AG04450 (cell line): ENCODE data around the gene JMJD4. TPM values are rescaled to one million over a fixed set of nuclear protein-coding genes. Genes with fewer than 3 reads are reported as not detected.

Source experiments
- CTCF ChIA-PET: fragments of 300-600, 350-600 bp; formaldehyde crosslinking; extraction: SDS; loops from one replicate; lab custom pipeline; 2022; ENCODE audit warnings: antibody characterized with exemption, inconsistent platforms; lab: Charles Lee
- POLR2A ChIA-PET: fragments of 350-600 bp; formaldehyde crosslinking; extraction: SDS; loops from one replicate; lab custom pipeline; 2021; ENCODE audit warnings: antibody characterized with exemption, inconsistent platforms; lab: Yijun Ruan, JAX
- DNase-seq: peaks from one replicate; pipeline ENCODE4 v3.0.0-alpha.2; 2011; ENCODE audit warnings: low read depth, low spot score
- H3K27ac ChIP-seq: one replicate; pipeline ENCODE4 v1.5.1; 2012; ENCODE audit warnings: low read depth, low read length, control low read depth
- H3K27me3 ChIP-seq: one replicate; pipeline ENCODE4 v1.6.0; 2012; ENCODE audit warnings: low read length; ENCODE audit not compliant: control insufficient read depth, insufficient read depth
- H3K4me3 ChIP-seq: 2 replicates; pipeline ENCODE4 v1.5.1; 2011; ENCODE audit warnings: mild to moderate bottlenecking, low read depth, low read length, control low read depth
- H3K9me3 ChIP-seq: 2 replicates; pipeline ENCODE4 v1.5.1; 2012; ENCODE audit warnings: low read length; ENCODE audit not compliant: control insufficient read depth, insufficient read depth
- CTCF ChIP-seq: IDR thresholded peaks from 2 replicates; pipeline ENCODE4 v1.5.1; 2011; ENCODE audit warnings: low read depth, low read length, control low read depth, inconsistent platforms
- polyA plus RNA-seq: library from polyadenylated mRNA; depleted of rRNA; stranded (reverse); fragments of >200 nt; gene quantifications from 2 replicates; pipeline ENCODE4 v1.2.3, GENCODE V29; 2011

The JMJD4 gene
- polyA plus RNA-seq, 1 experiment: 13.4 TPM

GRCh38 chr1:227733751-227734545 is 1.2 kb downstream of the JMJD4 start:
- ChIA-PET POLR2A (interaction anchor here (0.7 to 0.9 kb wide), 2 partner anchors 42 to 368 kb away, joined by 3 to 15 read pairs; no protein-coding TSS in a partner anchor), CTCF (no interaction called here)
- DNase-seq: no peak
- H3K9me3 ChIP-seq: no peaks in the 10 kb centered on the region; the same call in 1 of the 2 replicates
- no peak overlapping the region for H3K27ac ChIP-seq
- peak overlapping the region; percentile 99 for H3K4me3 ChIP-seq
- no peak for TF ChIP-seq CTCF
- H3K27me3 ChIP-seq: no peaks in the 10 kb centered on the region

- CTCF ChIA-PET: no interaction called here
- no peak for DNase-seq
Measured at GRCh38 chr1:227733309-227733705, 1.8 kb downstream of the JMJD4 start.

GRCh38 chr1:227732586-227733308 is 2.4 kb downstream of the JMJD4 start:
- Histone ChIP-seq H3K27me3 (no peaks in the 10 kb centered on the region), H3K4me3 (no peak overlapping the region), H3K9me3 (no peaks in the 10 kb centered on the region; the same call in 1 of the 2 replicates), H3K27ac (no peak overlapping the region)
- no peak for DNase-seq
- ChIA-PET CTCF (interaction anchor here (3.8 kb wide), 1 partner anchor 221 kb away, joined by 22 read pairs; no protein-coding TSS in a partner anchor), POLR2A (no interaction called here)
- no peak for TF ChIP-seq CTCF

More at GRCh38 chr1:227733309-227733705, 1.8 kb downstream of the JMJD4 start:
- no peak for TF ChIP-seq CTCF
- Histone ChIP-seq H3K9me3 (no peaks in the 10 kb centered on the region; the same call in 1 of the 2 replicates), H3K27ac (no peak overlapping the region), H3K27me3 (no peaks in the 10 kb centered on the region), H3K4me3 (no peak overlapping the region)
- POLR2A ChIA-PET: no interaction called here

GRCh38 chr1:227731696-227732585 is 3.2 kb downstream of the JMJD4 start:
- no peak for TF ChIP-seq CTCF
- Histone ChIP-seq H3K4me3 (no peak overlapping the region), H3K27me3 (no peaks in the 10 kb centered on the region), H3K9me3 (no peaks in the 10 kb centered on the region; the same call in 1 of the 2 replicates), H3K27ac (no peak overlapping the region)
- ChIA-PET CTCF (interaction anchor here (3.8 kb wide), 1 partner anchor 222 kb away, joined by 22 read pairs; no protein-coding TSS in a partner anchor), POLR2A (interaction anchor here (0.6 kb wide), 1 partner anchor 294 kb away, joined by 3 read pairs; no protein-coding TSS in a partner anchor)
- no peak for DNase-seq
